ENCODE data around the gene PLSCR1. TPM values are rescaled to one million over a fixed set of nuclear protein-coding genes. Genes with fewer than 3 reads are reported as not detected.

Gene PLSCR1
- total RNA-seq, 1 experiment from 2014 or later, result 48.9 TPM

GRCh38 chr3:146496726-146497125, 47.7 kb downstream of the PLSCR1 start:
- Mint-ChIP-seq H3K4me3 (no peak overlapping the region), H3K27me3 (ENCODE audit: low read depth) (no peaks in the 10 kb centered on the region)
- no CpG with 5 or more reads among the region's 1 CpG for WGBS (ENCODE audit: extremely low coverage, insufficient read length, low lambda C conversion rate)

More at GRCh38 chr3:146496726-146497125, 47.7 kb downstream of the PLSCR1 start:
- H3K56ac ChIP-seq (ENCODE audit: insufficient read length, low read depth, low read length), result no peak overlapping the region
- Mint-ChIP-seq H3K27ac (no peak overlapping the region), H3K9me3 (peaks cover 8 to 10% of the 10 kb centered on the region in 2 experiments; a peak in 3 of 5 replicates), H3K4me1 (peaks cover 7 to 10% of the 10 kb centered on the region in 2 experiments; a peak in 3 of 4 replicates), H3K36me3 (ENCODE audit: insufficient read depth in 1 of 3, low read depth in 3 of 3) (peaks cover 0 to 13% (median 0%) of the 10 kb centered on the region in 3 experiments; a peak in 3 of 7 replicates)
- H4K20me1 ChIP-seq (ENCODE audit: control insufficient read depth, insufficient read depth, insufficient read length), result no peaks in the 10 kb centered on the region
- no peak overlapping the region for H2BK5ac ChIP-seq (ENCODE audit: insufficient read length, low read length)
- H2AK5ac ChIP-seq (ENCODE audit: insufficient read length, low read length), result no peak overlapping the region
- no peak overlapping the region for H3K4me2 ChIP-seq (ENCODE audit: insufficient read depth, insufficient read length, low read length)
- no peak overlapping the region for H3K4ac ChIP-seq (ENCODE audit: low read depth, low read length)
- H3K27ac ChIP-seq (ENCODE audit: insufficient read length, low read depth, low read length), result no peak overlapping the region
- no peak overlapping the region for H2BK15ac ChIP-seq (ENCODE audit: low read depth, low read length)
- H3K23ac ChIP-seq (ENCODE audit: insufficient read length, low read depth, low read length), result no peak overlapping the region
- H3K9ac ChIP-seq (ENCODE audit: extremely low read depth, insufficient read length, low read length), result no peak overlapping the region
- H3K27me3 ChIP-seq (ENCODE audit: insufficient read depth, low read length), result no peaks in the 10 kb centered on the region
- no peak overlapping the region for H3T11ph ChIP-seq (ENCODE audit: low read length)
- H3K23me2 ChIP-seq (ENCODE audit: insufficient read length, low read depth, low read length, poor library complexity, severe bottlenecking), result no peaks in the 10 kb centered on the region
- H2BK20ac ChIP-seq (ENCODE audit: low read depth, low read length, poor library complexity, severe bottlenecking), result no peak overlapping the region
- H2BK12ac ChIP-seq (ENCODE audit: insufficient read length, low read depth, low read length), result no peak overlapping the region
- H3K9me3 ChIP-seq (ENCODE audit: control insufficient read depth, low read depth, low read length), result no peaks in the 10 kb centered on the region
- no peak overlapping the region for H2BK120ac ChIP-seq (ENCODE audit: low read depth, low read length, poor library complexity, severe bottlenecking)
- no peak overlapping the region for H3K14ac ChIP-seq (ENCODE audit: insufficient read depth, low read length)
- H3K18ac ChIP-seq (ENCODE audit: insufficient read length, low read depth, low read length), result no peak overlapping the region
- TF ChIP-seq, protein P1, sequence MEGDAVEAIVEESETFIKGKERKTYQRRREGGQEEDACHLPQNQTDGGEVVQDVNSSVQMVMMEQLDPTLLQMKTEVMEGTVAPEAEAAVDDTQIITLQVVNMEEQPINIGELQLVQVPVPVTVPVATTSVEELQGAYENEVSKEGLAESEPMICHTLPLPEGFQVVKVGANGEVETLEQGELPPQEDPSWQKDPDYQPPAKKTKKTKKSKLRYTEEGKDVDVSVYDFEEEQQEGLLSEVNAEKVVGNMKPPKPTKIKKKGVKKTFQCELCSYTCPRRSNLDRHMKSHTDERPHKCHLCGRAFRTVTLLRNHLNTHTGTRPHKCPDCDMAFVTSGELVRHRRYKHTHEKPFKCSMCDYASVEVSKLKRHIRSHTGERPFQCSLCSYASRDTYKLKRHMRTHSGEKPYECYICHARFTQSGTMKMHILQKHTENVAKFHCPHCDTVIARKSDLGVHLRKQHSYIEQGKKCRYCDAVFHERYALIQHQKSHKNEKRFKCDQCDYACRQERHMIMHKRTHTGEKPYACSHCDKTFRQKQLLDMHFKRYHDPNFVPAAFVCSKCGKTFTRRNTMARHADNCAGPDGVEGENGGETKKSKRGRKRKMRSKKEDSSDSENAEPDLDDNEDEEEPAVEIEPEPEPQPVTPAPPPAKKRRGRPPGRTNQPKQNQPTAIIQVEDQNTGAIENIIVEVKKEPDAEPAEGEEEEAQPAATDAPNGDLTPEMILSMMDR (conservative IDR thresholded peaks at IDR 0.05), result no peak
- no peak overlapping the region for H2AFZ ChIP-seq (ENCODE audit: low read length)
- H4K8ac ChIP-seq (replicated peaks; ENCODE audit: insufficient read length, low read depth, low read length), result no peak overlapping the region
- no peaks in the 10 kb centered on the region for H3K4me1 ChIP-seq (ENCODE audit: insufficient read depth, low read length)
- no peak overlapping the region for H4K91ac ChIP-seq (ENCODE audit: insufficient read length, low read depth, low read length)
- no peak overlapping the region for H4K5ac ChIP-seq (ENCODE audit: insufficient read length, low read depth, low read length)
- DNase-seq, result no peak
- no peaks in the 10 kb centered on the region for H3K79me2 ChIP-seq (ENCODE audit: insufficient read depth, low read length)
- H3K79me1 ChIP-seq (ENCODE audit: insufficient read depth, low read depth, low read length, poor library complexity, severe bottlenecking), result no peaks in the 10 kb centered on the region

All from H9 (cell line).